Measurements from ENCODE around the gene MAD1L1.

Gene MAD1L1

GRCh38 chr7:1812509-1813393 is 420.0 kb downstream of the MAD1L1 start:
- no peak for DNase-seq
- ATAC-seq (ENCODE audit: insufficient read depth, low read depth): no peak

GRCh38 chr7:1811850-1812508 is 420.8 kb downstream of the MAD1L1 start:
- no peak overlapping the region for H3K4me3 ChIP-seq (ENCODE audit: low read depth in 1 of 2, low read length in 2 of 2)
- H3K9me3 ChIP-seq (ENCODE audit: insufficient read depth, low read length, severe bottlenecking): no peaks in the 10 kb centered on the region
- no peak overlapping the region for H2AFZ ChIP-seq (ENCODE audit: low read depth, low read length)
- DNase-seq (no peak), ATAC-seq (ENCODE audit: insufficient read depth, low read depth) (no peak)
- H3K36me3 ChIP-seq (ENCODE audit: insufficient read depth, low read length): peaks cover 16% of the 10 kb centered on the region
- no peak overlapping the region for H3K4me2 ChIP-seq (ENCODE audit: insufficient read depth, low read length)
- H3K27me3 ChIP-seq (ENCODE audit: insufficient read depth, low read length, poor library complexity): no peaks in the 10 kb centered on the region
- no peak overlapping the region for H3K27ac ChIP-seq (ENCODE audit: low read length)
- no peak overlapping the region for H3K9ac ChIP-seq (ENCODE audit: low read depth, low read length)
- no peaks in the 10 kb centered on the region for H3K79me2 ChIP-seq (ENCODE audit: insufficient read depth, low read length)
- no peak for TF ChIP-seq EZH2 (IDR thresholded peaks at IDR 0.05; ENCODE audit: borderline replicate concordance, low read depth, low read length, severe bottlenecking)
- TF ChIP-seq CTCF (IDR thresholded peaks at IDR 0.05; ENCODE audit: borderline replicate concordance, extremely low read depth, low read length, poor library complexity, severe bottlenecking): no peak
- H3K4me1 ChIP-seq (ENCODE audit: insufficient read depth, low read length): 0 out of 2 replicates have a peak, but pooled peaks cover 3% of the 10 kb centered on the region
- peaks cover 1% of the 10 kb centered on the region; the same call in 1 of the 2 replicates for H4K20me1 ChIP-seq (ENCODE audit: insufficient read depth, low read length)

More at GRCh38 chr7:1812509-1813393, 420.0 kb downstream of the MAD1L1 start:
- Histone ChIP-seq H3K27ac (ENCODE audit: low read length) (0 out of 2 replicates have a peak overlapping the region, but pooled peaks have one; percentile 16), H3K36me3 (ENCODE audit: insufficient read depth, low read length) (peaks cover 16% of the 10 kb centered on the region), H3K9me3 (ENCODE audit: insufficient read depth, low read length, severe bottlenecking) (no peaks in the 10 kb centered on the region), H3K27me3 (ENCODE audit: insufficient read depth, low read length, poor library complexity) (no peaks in the 10 kb centered on the region), H3K9ac (ENCODE audit: low read depth, low read length) (no peak overlapping the region), H3K4me3 (ENCODE audit: low read depth in 1 of 2, low read length in 2 of 2) (no peak overlapping the region), H2AFZ (ENCODE audit: low read depth, low read length) (no peak overlapping the region), H4K20me1 (ENCODE audit: insufficient read depth, low read length) (peaks cover 7% of the 10 kb centered on the region; the same call in 1 of the 2 replicates), H3K79me2 (ENCODE audit: insufficient read depth, low read length) (0 out of 2 replicates have a peak, but pooled peaks cover 3% of the 10 kb centered on the region), H3K4me2 (ENCODE audit: insufficient read depth, low read length) (no peak overlapping the region), H3K4me1 (ENCODE audit: insufficient read depth, low read length) (0 out of 2 replicates have a peak, but pooled peaks cover 3% of the 10 kb centered on the region)
- TF ChIP-seq CTCF (IDR thresholded peaks at IDR 0.05; ENCODE audit: borderline replicate concordance, extremely low read depth, low read length, poor library complexity, severe bottlenecking) (no peak), EZH2 (IDR thresholded peaks at IDR 0.05; ENCODE audit: borderline replicate concordance, low read depth, low read length, severe bottlenecking) (no peak)

GRCh38 chr7:1810961-1811849 is 421.5 kb downstream of the MAD1L1 start:
- DNase-seq (no peak), ATAC-seq (ENCODE audit: insufficient read depth, low read depth) (no peak)
- no peak overlapping the region for H3K4me2 ChIP-seq (ENCODE audit: insufficient read depth, low read length)
- no peaks in the 10 kb centered on the region for H3K9me3 ChIP-seq (ENCODE audit: insufficient read depth, low read length, severe bottlenecking)
- no peak overlapping the region for H3K4me3 ChIP-seq (ENCODE audit: low read depth in 1 of 2, low read length in 2 of 2)
- peaks cover 16% of the 10 kb centered on the region for H3K36me3 ChIP-seq (ENCODE audit: insufficient read depth, low read length)
- no peaks in the 10 kb centered on the region for H3K27me3 ChIP-seq (ENCODE audit: insufficient read depth, low read length, poor library complexity)
- no peaks in the 10 kb centered on the region for H3K79me2 ChIP-seq (ENCODE audit: insufficient read depth, low read length)
- no peak overlapping the region for H3K9ac ChIP-seq (ENCODE audit: low read depth, low read length)
- TF ChIP-seq CTCF (IDR thresholded peaks at IDR 0.05; ENCODE audit: borderline replicate concordance, extremely low read depth, low read length, poor library complexity, severe bottlenecking) (no peak), EZH2 (IDR thresholded peaks at IDR 0.05; ENCODE audit: borderline replicate concordance, low read depth, low read length, severe bottlenecking) (no peak)
- H3K27ac ChIP-seq (ENCODE audit: low read length): no peak overlapping the region
- H3K4me1 ChIP-seq (ENCODE audit: insufficient read depth, low read length): 0 out of 2 replicates have a peak, but pooled peaks cover 3% of the 10 kb centered on the region
- H4K20me1 ChIP-seq (ENCODE audit: insufficient read depth, low read length): no peaks in the 10 kb centered on the region; the same call in 1 of the 2 replicates
- no peak overlapping the region for H2AFZ ChIP-seq (ENCODE audit: low read depth, low read length)

All from DND-41 (cell line).